Lower lobe of right lung (tissue), 2 donors: ENCODE measurements around the gene PCSK2. TPM values are rescaled to one million over a fixed set of nuclear protein-coding genes. Genes with fewer than 3 reads are reported as not detected.
"Not testable (repeated sequence)": the region's sequence is repeated elsewhere in the genome, so short reads cannot be mapped to it uniquely, and the experiment has no call there.

Source experiments
- ATAC-seq, 2 donors: fragments of 200-7000 bp; cut with Tn5 transposase; one replicate each; pipeline ENCODE4 v1.9.1; 2020 to 2022; ENCODE audit warnings: mild to moderate bottlenecking in 2 of 2, moderate library complexity in 2 of 2
- DNase-seq: peaks from one replicate; pipeline ENCODE4 v3.0.0-alpha.2; 2020
- H3K27ac ChIP-seq: fragments of 200-600 bp; one replicate; pipeline ENCODE4 v1.8.0; 2022
- H3K27me3 ChIP-seq: fragments of 200-600 bp; one replicate; pipeline ENCODE4 v1.8.0; 2022; ENCODE audit warnings: low read depth
- H3K36me3 ChIP-seq: fragments of 200-600 bp; one replicate; pipeline ENCODE4 v1.8.0; 2022; ENCODE audit warnings: mild to moderate bottlenecking
- H3K4me1 ChIP-seq: fragments of 200-600 bp; one replicate; pipeline ENCODE4 v1.8.0; 2022
- H3K4me3 ChIP-seq: fragments of 200-600 bp; one replicate; pipeline ENCODE4 v1.8.0; 2022; ENCODE audit warnings: mild to moderate bottlenecking
- H3K9me3 ChIP-seq: fragments of 200-600 bp; one replicate; pipeline ENCODE4 v1.8.0; 2022
- CTCF ChIP-seq: fragments of 200-600 bp; IDR thresholded peaks from one replicate; pipeline ENCODE4 v1.8.0; 2022; ENCODE audit warnings: antibody characterized with exemption, mild to moderate bottlenecking
- intact Hi-C: fragments of 100-400 bp; cut with DNase I; formaldehyde crosslinking; loops from one replicate; pipeline ENCODE4 v1.11.0; 2022
- total RNA-seq: library from RNA; stranded (reverse); fragmentation: NEBNext Ultra II Directional; extraction: Animal tissue kit (Norgen Biotek cat#: 25700); gene quantifications from one replicate; pipeline ENCODE4 v1.2.1, GENCODE V29; 2021
- donor health status: DM: no; HTN: yes; CAD: no; lungs with severe emphysema.

The PCSK2 gene
- total RNA-seq, 1 donor from 2014 or later, result 38.8 TPM

GRCh38 chr20:17215167-17215566, 11.7 kb upstream of the PCSK2 start:
- H3K4me3 ChIP-seq, result no peak overlapping the region
- intact Hi-C loops, result no loop called here

GRCh38 chr20:17219856-17220255, 7.0 kb upstream of the PCSK2 start:
- ATAC-seq, intact Hi-C loops, H3K27ac ChIP-seq, H3K36me3 ChIP-seq, H3K9me3 ChIP-seq, H3K4me3 ChIP-seq, H3K4me1 ChIP-seq, DNase-seq: not testable (repeated sequence)
- H3K27me3 ChIP-seq, result peaks cover 11% of the 10 kb centered on the region

More at GRCh38 chr20:17215167-17215566, 11.7 kb upstream of the PCSK2 start:
- no peak for TF ChIP-seq CTCF
- Histone ChIP-seq H3K27me3 (no peaks in the 10 kb centered on the region), H3K4me1 (no peaks in the 10 kb centered on the region), H3K27ac (no peak overlapping the region), H3K36me3 (no peaks in the 10 kb centered on the region), H3K9me3 (no peaks in the 10 kb centered on the region)
- no peak for ATAC-seq
- DNase-seq, result no peak

GRCh38 chr20:17223553-17223952, 3.3 kb upstream of the PCSK2 start:
- ATAC-seq (no peak), DNase-seq (no peak)
- Histone ChIP-seq H3K9me3 (no peaks in the 10 kb centered on the region), H3K27ac (no peak overlapping the region), H3K36me3 (no peaks in the 10 kb centered on the region), H3K27me3 (peaks cover 41% of the 10 kb centered on the region), H3K4me1 (peaks cover 8% of the 10 kb centered on the region), H3K4me3 (no peak overlapping the region)
- intact Hi-C loops, result no loop called here
- no peak for TF ChIP-seq CTCF

GRCh38 chr20:17225851-17226409, 910 bp upstream of the PCSK2 start:
- no peak overlapping the region for H3K27ac ChIP-seq
- intact Hi-C loops, result no loop called here
- H3K4me1 ChIP-seq, result peaks cover 8% of the 10 kb centered on the region
- no peak for TF ChIP-seq CTCF
- DNase-seq (peak; percentile 56), ATAC-seq (peak; percentile 27 to 43)
- peaks cover 49% of the 10 kb centered on the region for H3K27me3 ChIP-seq
- no peaks in the 10 kb centered on the region for H3K36me3 ChIP-seq
- H3K9me3 ChIP-seq, result no peaks in the 10 kb centered on the region
- H3K4me3 ChIP-seq, result peak overlapping the region; percentile 46

GRCh38 chr20:17227219-17227575, 357 bp downstream of the PCSK2 start:
- Histone ChIP-seq H3K36me3 (no peaks in the 10 kb centered on the region), H3K4me3 (peak overlapping the region; percentile 45), H3K9me3 (no peaks in the 10 kb centered on the region), H3K27ac (no peak overlapping the region), H3K27me3 (peaks cover 49% of the 10 kb centered on the region), H3K4me1 (peaks cover 8% of the 10 kb centered on the region)
- TF ChIP-seq CTCF, result no peak
- peak; percentile 36 for DNase-seq
- no peak for ATAC-seq
- intact Hi-C loops, result no loop called here

- H3K4me1 ChIP-seq, result peaks cover 8% of the 10 kb centered on the region
- ATAC-seq, result peak; percentile 41 to 62
- peak; percentile 41 for DNase-seq
- H3K4me3 ChIP-seq, result peak overlapping the region; percentile 45
- intact Hi-C loops, result no loop called here
- no peak for TF ChIP-seq CTCF
- H3K36me3 ChIP-seq, result no peaks in the 10 kb centered on the region
- peaks cover 49% of the 10 kb centered on the region for H3K27me3 ChIP-seq
- H3K27ac ChIP-seq, result no peak overlapping the region
- no peaks in the 10 kb centered on the region for H3K9me3 ChIP-seq
Measured at GRCh38 chr20:17227669-17228623, 1.1 kb downstream of the PCSK2 start.
